Measurements from ENCODE around the gene ST3GAL5. TPM values are rescaled to one million over a fixed set of nuclear protein-coding genes. Genes with fewer than 3 reads are reported as not detected.
"Not testable (repeated sequence)": the region's sequence is repeated elsewhere in the genome, so short reads cannot be mapped to it uniquely, and the experiment has no call there.

Gene ST3GAL5
- total and polyA plus RNA-seq, 2 experiments from 2014 or later, result 3.2 to 7.9 TPM

DNA sequence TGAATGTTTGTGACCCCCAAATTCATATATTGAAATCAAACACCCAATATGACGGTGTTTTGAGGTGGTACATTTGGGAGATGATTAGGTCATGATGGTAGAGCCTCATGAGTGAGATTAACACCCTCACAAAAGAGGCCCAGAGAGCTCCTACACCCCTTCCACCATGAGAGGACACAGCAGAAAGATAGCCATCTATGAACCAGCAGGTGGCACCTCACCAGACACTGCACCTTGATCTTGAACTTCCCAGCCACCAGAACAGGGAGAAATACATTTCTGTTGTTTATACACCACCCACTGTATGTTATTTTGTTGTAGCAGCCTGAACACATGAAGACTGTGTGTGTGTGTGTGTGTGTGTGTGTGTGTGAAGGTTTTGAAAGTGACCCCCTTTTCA is 58.1 kb downstream of the ST3GAL5 start (continued):
- TF ChIP-seq, protein P1, sequence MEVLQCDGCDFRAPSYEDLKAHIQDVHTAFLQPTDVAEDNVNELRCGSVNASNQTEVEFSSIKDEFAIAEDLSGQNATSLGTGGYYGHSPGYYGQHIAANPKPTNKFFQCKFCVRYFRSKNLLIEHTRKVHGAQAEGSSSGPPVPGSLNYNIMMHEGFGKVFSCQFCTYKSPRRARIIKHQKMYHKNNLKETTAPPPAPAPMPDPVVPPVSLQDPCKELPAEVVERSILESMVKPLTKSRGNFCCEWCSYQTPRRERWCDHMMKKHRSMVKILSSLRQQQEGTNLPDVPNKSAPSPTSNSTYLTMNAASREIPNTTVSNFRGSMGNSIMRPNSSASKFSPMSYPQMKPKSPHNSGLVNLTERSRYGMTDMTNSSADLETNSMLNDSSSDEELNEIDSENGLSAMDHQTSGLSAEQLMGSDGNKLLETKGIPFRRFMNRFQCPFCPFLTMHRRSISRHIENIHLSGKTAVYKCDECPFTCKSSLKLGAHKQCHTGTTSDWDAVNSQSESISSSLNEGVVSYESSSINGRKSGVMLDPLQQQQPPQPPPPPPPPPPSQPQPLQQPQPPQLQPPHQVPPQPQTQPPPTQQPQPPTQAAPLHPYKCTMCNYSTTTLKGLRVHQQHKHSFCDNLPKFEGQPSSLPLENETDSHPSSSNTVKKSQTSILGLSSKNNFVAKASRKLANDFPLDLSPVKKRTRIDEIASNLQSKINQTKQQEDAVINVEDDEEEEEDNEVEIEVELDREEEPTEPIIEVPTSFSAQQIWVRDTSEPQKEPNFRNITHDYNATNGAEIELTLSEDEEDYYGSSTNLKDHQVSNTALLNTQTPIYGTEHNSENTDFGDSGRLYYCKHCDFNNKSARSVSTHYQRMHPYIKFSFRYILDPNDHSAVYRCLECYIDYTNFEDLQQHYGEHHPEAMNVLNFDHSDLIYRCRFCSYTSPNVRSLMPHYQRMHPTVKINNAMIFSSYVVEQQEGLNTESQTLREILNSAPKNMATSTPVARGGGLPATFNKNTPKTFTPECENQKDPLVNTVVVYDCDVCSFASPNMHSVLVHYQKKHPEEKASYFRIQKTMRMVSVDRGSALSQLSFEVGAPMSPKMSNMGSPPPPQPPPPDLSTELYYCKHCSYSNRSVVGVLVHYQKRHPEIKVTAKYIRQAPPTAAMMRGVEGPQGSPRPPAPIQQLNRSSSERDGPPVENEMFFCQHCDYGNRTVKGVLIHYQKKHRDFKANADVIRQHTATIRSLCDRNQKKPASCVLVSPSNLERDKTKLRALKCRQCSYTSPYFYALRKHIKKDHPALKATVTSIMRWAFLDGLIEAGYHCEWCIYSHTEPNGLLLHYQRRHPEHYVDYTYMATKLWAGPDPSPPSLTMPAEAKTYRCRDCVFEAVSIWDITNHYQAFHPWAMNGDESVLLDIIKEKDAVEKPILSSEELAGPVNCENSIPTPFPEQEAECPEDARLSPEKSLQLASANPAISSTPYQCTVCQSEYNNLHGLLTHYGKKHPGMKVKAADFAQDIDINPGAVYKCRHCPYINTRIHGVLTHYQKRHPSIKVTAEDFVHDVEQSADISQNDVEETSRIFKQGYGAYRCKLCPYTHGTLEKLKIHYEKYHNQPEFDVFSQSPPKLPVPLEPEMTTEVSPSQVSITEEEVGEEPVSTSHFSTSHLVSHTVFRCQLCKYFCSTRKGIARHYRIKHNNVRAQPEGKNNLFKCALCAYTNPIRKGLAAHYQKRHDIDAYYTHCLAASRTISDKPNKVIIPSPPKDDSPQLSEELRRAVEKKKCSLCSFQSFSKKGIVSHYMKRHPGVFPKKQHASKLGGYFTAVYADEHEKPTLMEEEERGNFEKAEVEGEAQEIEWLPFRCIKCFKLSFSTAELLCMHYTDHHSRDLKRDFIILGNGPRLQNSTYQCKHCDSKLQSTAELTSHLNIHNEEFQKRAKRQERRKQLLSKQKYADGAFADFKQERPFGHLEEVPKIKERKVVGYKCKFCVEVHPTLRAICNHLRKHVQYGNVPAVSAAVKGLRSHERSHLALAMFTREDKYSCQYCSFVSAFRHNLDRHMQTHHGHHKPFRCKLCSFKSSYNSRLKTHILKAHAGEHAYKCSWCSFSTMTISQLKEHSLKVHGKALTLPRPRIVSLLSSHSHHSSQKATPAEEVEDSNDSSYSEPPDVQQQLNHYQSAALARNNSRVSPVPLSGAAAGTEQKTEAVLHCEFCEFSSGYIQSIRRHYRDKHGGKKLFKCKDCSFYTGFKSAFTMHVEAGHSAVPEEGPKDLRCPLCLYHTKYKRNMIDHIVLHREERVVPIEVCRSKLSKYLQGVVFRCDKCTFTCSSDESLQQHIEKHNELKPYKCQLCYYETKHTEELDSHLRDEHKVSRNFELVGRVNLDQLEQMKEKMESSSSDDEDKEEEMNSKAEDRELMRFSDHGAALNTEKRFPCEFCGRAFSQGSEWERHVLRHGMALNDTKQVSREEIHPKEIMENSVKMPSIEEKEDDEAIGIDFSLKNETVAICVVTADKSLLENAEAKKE (CRISPR knock-in tag; IDR thresholded peaks at IDR 0.05), result no peak
- no peak for TF ChIP-seq EZH2 (IDR thresholded peaks at IDR 0.05; ENCODE audit: low read depth, unreplicated experiment)
- TF ChIP-seq, protein P2, sequence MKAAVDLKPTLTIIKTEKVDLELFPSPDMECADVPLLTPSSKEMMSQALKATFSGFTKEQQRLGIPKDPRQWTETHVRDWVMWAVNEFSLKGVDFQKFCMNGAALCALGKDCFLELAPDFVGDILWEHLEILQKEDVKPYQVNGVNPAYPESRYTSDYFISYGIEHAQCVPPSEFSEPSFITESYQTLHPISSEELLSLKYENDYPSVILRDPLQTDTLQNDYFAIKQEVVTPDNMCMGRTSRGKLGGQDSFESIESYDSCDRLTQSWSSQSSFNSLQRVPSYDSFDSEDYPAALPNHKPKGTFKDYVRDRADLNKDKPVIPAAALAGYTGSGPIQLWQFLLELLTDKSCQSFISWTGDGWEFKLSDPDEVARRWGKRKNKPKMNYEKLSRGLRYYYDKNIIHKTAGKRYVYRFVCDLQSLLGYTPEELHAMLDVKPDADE (IDR thresholded peaks at IDR 0.05), result no peak

DNA sequence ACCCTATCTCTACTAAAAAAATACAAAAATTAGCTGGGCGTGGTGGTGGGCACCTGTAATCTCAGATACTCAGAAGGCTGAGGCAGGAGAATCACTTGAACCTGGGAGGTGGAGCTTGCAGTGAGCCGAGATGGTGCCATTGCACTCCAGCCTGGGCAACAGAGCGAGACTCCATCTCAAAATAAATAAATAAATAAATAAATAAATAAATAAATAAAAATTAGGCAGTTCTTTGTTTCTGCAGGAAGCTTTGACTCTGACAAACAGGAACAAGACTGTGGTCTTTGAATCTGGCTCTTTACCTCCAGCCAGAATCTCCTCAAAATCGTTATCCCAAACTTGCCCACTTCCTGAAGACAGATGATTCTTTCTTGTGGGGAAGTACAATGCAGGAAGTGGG is 59.4 kb downstream of the ST3GAL5 start:
- not testable (repeated sequence) for H4K20me1 ChIP-seq (replicated peaks; ENCODE audit: insufficient read depth); H3K4me1 ChIP-seq (ENCODE audit: insufficient read depth); H3F3A ChIP-seq (replicated peaks; ENCODE audit: low read depth); H2AFZ ChIP-seq; H3K9me3 Mint-ChIP-seq; H3K27ac Mint-ChIP-seq; H3K27me3 ChIP-seq (ENCODE audit: insufficient read depth); H3K36me3 Mint-ChIP-seq (ENCODE audit: low read depth); H3K4me3 ChIP-seq; H3K36me3 ChIP-seq (ENCODE audit: insufficient read depth); ATAC-seq; DNase-seq (ENCODE audit: low spot score); H3K4me2 ChIP-seq; H3K79me2 ChIP-seq (replicated peaks; ENCODE audit: insufficient read depth); H3K4me3 Mint-ChIP-seq; H3K27ac ChIP-seq (ENCODE audit: low read depth)
- Mint-ChIP-seq H3K27me3 (ENCODE audit: insufficient read depth, low read depth, poor library complexity) (peaks cover 12% of the 10 kb centered on the region), H3K4me1 (peaks cover 12% of the 10 kb centered on the region)
- H3K9me2 ChIP-seq (ENCODE audit: insufficient read depth), result 0 out of 2 replicates have a peak, but pooled peaks cover 12% of the 10 kb centered on the region

All from GM23338 (cell line).